HG03439 (cell line): ENCODE measurements around the gene DUT.

Experiments used
- ATAC-seq: cut with Tn5 transposase; IDR thresholded peaks from one replicate; pipeline ENCODE4 v1.9.1; 2021; ENCODE audit warnings: mild to moderate bottlenecking, moderate library complexity; ENCODE audit not compliant: unreplicated experiment

The DUT gene

DNA sequence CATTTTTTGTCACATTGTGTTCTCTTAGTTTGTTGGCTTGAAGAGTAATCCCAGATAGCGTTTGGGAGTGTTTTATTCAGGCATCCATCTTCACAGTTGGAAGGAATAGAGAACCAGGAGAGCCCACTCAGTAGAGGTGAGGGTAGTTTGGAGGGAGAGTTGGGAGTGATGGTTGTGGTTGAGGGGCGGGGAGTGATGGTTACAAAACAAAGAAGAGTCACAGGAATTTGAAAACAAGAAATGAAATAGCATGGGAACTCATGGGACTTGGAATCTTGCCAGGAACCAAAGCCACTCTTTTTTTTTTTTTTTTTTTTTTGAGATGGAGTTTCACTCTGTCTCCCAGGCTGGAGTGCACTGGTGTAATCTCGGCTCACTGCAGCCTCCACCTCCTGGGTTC is 36.3 kb downstream of the DUT start:
- ATAC-seq, result no peak

DNA sequence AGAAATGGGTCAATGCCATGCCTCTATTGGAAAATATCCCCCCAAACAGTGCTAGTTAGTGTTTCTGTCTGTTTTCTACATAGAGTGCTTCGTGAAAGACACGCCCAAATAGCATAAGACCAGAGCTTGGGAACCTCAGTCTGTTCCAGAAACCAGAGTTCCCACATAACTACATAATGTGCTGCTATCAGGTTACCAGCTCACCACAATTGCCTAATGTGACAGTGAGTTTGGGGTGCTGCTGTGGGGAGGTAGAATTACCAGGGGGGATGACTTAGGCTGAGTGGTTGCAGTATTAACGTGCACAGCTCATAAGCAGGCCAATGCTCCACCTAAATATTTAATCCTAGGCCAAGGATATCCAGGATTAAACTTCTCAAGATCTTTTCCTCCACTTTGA is 39.2 kb downstream of the DUT start:
- ATAC-seq, result no peak

DNA sequence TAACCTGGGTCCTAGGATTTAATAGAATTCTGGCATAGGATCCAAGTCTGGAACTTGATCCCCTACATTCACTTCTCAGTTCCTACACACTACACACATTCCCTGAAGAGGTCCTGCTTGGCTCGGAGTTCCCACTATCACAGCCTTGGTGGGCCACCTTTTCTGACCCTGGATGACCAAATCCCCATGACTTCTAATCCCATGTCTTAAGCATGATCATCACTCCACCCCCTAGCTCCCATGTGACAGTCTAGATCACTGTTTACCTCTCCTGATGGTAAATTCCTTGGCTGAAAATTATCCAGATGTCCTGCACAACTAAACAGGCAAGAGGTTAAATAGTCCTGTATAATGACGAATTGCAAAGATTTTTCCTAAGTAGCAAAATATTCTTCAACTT is 40.3 kb downstream of the DUT start:
- no peak for ATAC-seq

DNA sequence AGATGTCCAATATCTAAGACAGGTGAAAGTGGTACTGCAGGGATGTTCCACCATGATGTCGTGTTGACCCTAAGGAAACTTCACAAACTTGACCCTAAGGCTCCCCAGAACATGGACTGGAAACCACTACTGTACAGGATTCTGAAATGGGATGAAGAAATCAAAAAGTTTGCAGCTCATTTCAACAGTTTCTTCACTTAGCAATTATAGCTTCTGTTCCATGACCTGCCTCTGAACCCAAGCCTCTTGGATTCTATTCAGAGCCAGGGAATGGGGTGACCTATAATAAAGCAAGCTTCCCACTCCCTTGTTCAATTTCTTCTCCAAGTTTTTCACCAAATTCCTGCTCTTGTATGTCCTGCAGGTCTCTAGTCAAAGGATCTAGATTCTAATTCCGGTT is 40.7 kb downstream of the DUT start:
- ATAC-seq, result no peak

DNA sequence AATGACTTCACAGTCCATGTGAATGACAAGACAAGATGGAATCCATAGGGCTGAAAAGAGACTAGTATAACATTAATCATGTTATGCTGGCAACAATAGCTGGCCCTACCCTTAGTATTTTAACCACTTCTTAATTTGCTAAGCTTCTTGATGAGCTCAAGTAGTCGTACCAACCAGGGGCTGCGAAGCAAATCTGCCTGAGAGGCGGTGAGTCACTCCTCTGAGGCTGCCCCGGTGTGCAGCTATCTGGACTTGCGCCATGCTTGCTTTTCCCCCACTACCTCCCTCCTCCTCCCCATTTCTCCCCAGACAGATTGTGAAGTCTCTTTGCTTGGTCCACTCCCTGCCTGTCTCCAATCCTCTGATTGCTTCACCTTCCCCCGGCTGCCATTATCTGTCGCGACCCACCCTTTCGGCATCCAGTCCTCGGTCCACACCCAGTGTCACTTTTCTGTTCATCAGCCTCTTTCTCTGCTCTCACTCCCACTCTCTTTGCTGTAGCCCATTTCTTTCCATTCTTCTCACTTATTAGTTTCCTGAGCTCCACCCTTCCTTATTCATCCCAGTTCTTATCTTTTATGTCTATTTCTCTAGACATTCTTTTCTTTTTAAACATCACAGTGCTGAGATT is 42.7 kb downstream of the DUT start:
- no peak for ATAC-seq

DNA sequence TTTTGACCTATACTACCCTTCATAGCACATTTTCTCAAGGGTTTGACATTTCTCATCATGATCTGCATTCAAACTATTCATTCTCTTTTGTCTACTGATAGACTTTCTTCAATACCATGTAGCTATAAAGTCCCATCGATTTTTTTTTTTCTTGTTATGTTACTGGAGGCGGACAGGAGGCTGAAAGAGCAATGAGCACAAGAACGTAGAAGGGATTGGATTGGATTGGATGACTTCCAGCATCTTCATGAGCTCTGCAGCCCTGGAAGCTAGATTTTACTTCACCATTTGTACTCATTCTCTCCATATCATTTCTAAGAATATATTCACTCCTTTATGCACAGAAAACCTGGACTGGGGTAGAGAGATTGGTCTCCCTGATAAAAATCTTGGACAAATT is 43.2 kb downstream of the DUT start:
- ATAC-seq, result no peak

DNA sequence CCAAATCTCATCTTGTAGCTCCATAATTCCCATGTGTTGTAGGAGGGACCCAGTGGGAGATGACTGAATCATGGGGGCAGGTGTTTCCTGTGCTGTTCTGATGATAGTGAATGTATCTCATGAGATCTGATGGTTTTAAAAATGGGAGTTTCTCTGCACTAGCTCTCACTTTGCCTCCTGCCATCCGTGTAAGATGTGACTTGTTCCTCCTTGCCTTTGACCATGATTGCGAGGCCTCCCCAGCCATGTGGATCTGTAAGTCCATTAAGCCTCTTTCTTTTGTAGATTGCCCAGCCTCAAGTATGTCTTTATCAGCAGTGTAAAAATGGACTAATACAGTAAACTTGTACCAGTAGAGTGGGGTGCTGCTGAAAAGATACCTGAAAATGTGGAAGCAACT is 44.5 kb downstream of the DUT start:
- ATAC-seq, result no peak

DNA sequence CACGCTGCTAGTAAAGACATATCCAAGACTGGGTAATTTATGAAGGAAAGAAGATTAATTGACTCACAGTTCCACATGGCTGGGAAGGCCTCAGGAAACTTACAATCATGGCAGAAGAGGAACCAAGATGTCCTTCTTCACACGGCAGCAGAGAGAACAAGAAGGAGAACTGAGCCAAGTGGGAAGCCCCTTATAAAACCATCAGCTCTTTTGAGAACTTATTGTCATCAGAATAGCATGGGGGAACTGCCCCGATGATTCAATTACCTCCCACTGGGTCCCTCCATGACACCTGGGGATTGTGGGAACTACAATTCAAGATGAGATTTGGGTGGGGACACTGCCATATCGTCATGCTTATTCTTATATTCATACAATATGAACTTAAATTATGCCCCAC is 49.0 kb downstream of the DUT start:
- no peak for ATAC-seq

DNA sequence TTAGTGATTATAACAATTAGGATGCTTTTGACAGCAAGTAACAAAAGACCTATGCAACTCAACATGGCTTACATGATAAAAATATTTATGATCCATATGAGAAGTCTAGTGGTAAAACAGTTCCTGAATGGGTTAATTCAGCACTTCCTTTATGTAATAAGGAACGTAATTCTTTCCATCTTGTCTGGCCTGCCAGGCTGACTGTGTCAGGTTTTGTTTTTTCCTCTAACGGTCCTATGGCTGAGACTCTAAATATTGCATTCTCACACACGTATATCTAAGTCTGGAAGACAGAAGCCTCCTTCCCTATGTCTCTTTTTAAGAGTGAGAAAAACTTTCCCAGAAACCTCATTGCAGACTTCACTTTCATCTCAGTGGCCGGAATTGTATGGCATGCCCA is 50.6 kb downstream of the DUT start:
- no peak for ATAC-seq

DNA sequence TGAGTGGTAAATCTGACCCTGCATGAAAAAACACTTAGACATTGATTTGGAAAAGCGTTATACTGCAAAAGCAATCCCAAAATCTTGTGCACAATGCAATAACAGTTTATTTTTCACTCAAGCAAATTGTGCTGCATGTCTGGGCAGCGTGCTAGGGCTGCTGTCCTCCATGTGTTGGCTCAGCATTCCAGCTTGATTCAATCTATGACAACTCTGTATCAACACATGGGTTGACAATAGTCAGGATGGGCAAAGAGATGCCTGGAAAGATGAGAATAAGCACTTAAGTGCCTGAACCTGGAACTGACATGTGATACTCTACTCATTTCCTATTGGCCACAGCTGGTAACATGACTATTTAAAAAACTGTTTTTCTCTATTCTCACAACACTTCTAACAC is 51.8 kb downstream of the DUT start:
- ATAC-seq, result no peak

DNA sequence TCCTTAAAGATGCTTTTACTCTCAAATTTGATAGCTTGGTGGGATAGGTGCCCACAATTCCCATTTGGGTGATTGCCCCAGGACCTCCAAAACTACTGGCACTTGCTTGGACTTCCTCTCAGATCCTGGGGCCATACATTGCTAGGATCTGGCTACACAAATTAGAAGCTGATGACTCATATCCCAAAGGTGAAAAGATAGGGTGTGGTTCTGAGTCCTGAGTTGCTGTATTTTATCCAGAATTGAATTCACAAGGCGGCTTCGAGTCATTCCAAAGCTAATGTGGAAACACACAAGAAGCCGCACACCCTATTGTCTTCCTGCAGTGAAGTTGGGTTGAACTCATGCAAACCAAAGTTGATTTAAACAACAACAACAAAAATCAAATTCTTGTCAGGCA is 53.4 kb downstream of the DUT start:
- ATAC-seq, result no peak

DNA sequence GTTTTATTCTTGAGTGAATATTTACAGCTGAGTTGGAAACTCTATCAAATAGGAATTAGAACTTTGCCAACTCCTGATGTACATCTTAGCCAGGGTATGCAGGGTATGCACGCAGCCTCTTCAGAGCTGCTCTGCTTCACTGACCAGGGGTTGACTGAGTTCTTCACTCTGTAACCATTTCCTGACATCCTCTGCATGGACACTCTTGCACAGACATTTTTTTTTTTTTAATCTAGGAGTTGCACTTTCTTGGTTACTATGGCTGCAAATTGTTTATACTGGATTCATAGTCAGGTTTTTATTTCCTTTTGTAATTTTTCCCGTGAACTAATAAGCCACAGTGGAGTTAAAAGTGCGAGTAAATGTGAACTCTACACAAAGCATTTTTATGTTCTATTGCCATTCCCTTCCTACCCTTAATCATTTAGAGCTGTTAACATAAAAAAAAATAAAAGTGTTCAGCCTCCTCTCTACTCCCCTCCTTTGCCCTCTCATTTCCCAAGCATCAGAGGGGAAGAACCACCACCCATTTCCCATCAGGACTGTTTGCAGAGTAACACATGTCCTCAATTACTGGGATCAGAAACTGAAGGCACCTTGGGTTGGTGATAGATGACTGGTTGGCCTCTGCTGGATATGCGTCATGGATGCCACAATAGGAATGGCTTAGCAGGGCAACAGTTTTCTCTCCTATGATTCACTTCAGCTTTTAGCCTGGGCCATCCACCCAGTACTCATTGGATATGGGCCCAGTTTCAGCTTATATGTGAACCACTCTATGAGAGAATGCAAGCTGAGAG is 54.0 kb downstream of the DUT start:
- ATAC-seq, result no peak

DNA sequence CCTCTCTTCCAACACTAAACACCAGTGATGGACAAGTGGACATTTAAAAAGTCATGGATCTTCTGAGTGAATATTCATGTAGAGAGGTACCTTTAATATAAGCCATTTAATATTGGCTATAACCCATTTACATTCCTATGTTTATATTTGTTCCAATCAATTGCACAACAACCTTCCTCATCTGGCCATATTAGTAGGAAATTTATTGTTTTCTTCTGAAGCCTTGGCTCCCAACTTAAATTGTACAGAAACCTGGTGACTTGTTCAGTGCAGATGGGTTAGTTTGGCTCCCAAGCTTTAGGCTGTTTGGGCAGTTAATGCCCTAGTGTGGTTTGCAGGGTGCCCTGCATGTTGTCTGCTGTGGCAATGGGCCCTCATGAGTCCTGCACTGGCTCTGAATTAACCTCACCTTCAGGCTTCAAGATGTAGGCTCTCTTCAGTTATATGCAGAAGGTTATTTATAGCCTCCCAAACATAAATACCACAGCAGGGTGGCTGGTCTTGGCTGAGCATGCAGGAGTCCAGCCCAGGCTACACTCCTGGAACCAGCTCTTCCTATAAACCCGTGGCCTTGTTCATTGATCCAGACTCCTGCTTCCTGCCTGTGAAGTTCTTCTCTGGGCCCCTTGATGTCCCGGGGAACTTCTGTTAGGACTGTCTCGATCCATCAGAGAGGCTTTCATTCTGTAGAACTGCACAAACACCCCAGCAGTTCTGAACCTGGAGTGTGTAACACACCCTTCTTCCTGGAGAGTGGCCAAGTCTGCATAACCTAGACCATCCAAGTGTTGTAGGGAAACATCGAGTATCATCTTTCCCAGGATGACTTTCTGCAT is 57.0 kb downstream of the DUT start:
- no peak for ATAC-seq

DNA sequence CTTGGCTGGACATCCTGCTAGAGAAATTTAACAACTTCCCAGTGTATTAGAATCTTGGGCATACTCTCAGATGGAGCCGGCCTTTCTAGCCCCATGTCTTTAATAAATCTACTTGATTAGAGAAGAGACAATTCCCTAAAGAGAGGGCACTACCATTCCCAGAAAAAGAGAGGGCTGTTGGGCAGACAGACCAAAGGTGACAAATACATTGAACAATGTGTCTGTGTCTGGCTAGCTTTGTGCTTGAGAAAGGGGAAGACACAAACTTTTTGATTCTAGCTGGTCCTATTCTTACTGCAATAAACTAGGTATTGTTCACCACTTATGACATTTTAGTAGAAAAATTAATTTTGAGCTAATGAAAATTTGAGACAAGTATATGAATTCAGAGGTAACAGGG is 57.7 kb downstream of the DUT start:
- no peak for ATAC-seq

DNA sequence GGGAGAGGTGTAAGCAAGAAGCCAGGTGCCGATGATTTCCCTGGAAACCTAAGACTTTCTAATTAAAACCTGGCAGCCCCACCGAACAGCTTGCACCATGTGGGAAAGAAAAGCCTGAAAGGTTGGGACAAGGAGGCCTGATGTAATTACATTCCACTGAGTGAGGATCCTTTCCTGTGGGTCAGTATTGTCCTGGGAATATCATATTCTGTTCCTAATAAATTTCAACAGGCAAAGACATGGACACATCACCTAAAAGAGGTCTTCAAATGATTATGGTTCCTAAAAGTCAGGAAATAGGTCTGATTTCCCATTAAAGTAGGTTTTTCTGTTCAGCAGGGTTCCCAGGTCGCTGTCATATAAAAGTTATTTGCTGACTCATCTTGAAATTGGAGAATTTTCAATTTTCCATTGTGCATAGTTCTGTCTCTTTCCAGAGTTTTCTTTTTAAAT is 58.5 kb downstream of the DUT start:
- ATAC-seq, result no peak

DNA sequence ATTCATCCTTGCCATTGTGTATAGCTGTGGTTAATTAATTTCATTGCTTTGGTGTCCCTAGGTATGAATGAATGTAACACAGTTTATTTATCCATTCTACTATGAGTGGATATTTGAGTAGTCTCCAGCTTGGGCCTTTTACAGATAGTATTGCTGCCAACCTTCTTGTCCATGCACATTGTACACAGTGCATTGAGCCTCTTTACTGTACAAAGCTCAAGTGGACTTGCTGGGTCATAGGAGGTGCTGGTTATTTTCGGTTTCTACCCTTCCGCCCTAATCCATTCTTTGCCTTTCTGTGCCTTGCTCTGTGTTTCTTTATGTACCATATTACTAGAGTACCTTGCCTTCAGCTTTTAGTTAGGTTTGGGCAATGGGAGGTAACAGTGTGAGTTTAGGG is 60.7 kb downstream of the DUT start:
- ATAC-seq, result no peak

DNA sequence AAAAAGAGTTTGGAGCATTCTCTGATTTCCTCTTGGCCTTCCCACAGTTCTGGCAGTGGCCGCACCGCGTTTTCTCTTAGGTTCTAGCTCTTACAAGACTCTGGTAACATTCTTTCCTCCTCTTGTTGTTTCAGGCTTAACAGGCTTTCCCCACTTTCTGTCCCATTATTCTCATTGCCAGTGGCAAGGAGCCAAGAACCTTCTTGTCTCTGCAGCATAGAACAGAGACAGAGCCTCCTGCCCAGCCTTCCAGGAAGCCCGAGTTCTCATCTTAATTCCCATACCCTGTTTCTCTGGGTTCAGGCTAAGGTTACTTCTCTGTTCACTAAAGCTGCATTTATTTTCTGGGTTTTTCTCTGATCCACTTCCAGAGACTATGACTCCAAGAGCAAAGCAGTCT is 61.1 kb downstream of the DUT start:
- no peak for ATAC-seq
